Measurements from ENCODE around the gene HAND2. TPM values are rescaled to one million over a fixed set of nuclear protein-coding genes. Genes with fewer than 3 reads are reported as not detected.
A peak's percentile ranks its signal among the peaks of the same experiment; 100 is the strongest.

The HAND2 gene
- total RNA-seq, 2 experiments from 2014 or later, result not detected

GRCh38 chr4:173502282-173502681 is 27.7 kb downstream of the HAND2 start:
- TF ChIP-seq CTCF (IDR thresholded peaks at IDR 0.05), result no peak
- CTCF ChIA-PET, result interaction anchor here (1.7 to 1.8 kb wide), 2 partner anchors 8 to 36 kb away, joined by 5 to 8 read pairs; no protein-coding TSS in a partner anchor
- Mint-ChIP-seq H3K4me1 (ENCODE audit: low read depth) (peaks cover 18% of the 10 kb centered on the region), H3K9me3 (peaks cover 3% of the 10 kb centered on the region), H3K36me3 (ENCODE audit: low read depth) (peaks cover 11% of the 10 kb centered on the region), H3K27me3 (peaks cover 78% of the 10 kb centered on the region), H3K4me3 (no peak overlapping the region), H3K27ac (no peak overlapping the region)
- intact Hi-C loops (cut with micrococcal nuclease), result loop anchor here (10.0 kb wide), 2 partner anchors 253 to 653 kb away; no protein-coding TSS in a partner anchor
- DNase-seq (no peak), ATAC-seq (no peak)
- POLR2A ChIA-PET, result no interaction called here

- Mint-ChIP-seq H3K4me1 (ENCODE audit: low read depth) (peaks cover 17% of the 10 kb centered on the region), H3K27me3 (peaks cover 75% of the 10 kb centered on the region), H3K27ac (no peak overlapping the region), H3K4me3 (no peak overlapping the region), H3K9me3 (peaks cover 3% of the 10 kb centered on the region), H3K36me3 (ENCODE audit: low read depth) (peaks cover 11% of the 10 kb centered on the region)
- CTCF ChIA-PET, result no interaction called here
- ATAC-seq (no peak), DNase-seq (no peak)
- intact Hi-C loops (cut with micrococcal nuclease), result loop anchor here (10.0 kb wide), 2 partner anchors 253 to 653 kb away; no protein-coding TSS in a partner anchor
- POLR2A ChIA-PET, result no interaction called here
- no peak for TF ChIP-seq CTCF (IDR thresholded peaks at IDR 0.05)
These were observed 28.4 kb downstream of the HAND2 start for GRCh38 chr4:173501592-173502150.

- CTCF ChIA-PET, result no interaction called here
These were observed 29.0 kb downstream of the HAND2 start for GRCh38 chr4:173500841-173501591.

GRCh38 chr4:173499658-173500535 is 30.1 kb downstream of the HAND2 start:
- DNase-seq, result no peak
- CTCF ChIA-PET, result interaction anchor here (0.9 kb wide), 1 partner anchor 79 kb away, joined by 3 read pairs; no protein-coding TSS in a partner anchor
- ATAC-seq, result no peak
- Mint-ChIP-seq H3K9me3 (peaks cover 3% of the 10 kb centered on the region), H3K4me1 (ENCODE audit: low read depth) (peaks cover 11% of the 10 kb centered on the region), H3K27ac (no peak overlapping the region), H3K36me3 (ENCODE audit: low read depth) (peaks cover 11% of the 10 kb centered on the region), H3K27me3 (peaks cover 67% of the 10 kb centered on the region), H3K4me3 (no peak overlapping the region)
- TF ChIP-seq CTCF (IDR thresholded peaks at IDR 0.05), result no peak
- intact Hi-C loops (cut with micrococcal nuclease), result loop anchor here (10.0 kb wide), 3 partner anchors 185 to 655 kb away; no protein-coding TSS in a partner anchor
- POLR2A ChIA-PET, result no interaction called here

More at GRCh38 chr4:173500841-173501591, 29.0 kb downstream of the HAND2 start:
- intact Hi-C loops (cut with micrococcal nuclease), result loop anchor here (10.0 kb wide), 2 partner anchors 254 to 654 kb away; no protein-coding TSS in a partner anchor
- peaks cover 72% of the 10 kb centered on the region for H3K27me3 Mint-ChIP-seq
- H3K9me3 Mint-ChIP-seq, result peaks cover 3% of the 10 kb centered on the region
- no peak for ATAC-seq
- peaks cover 15% of the 10 kb centered on the region for H3K4me1 Mint-ChIP-seq (ENCODE audit: low read depth)
- no peak overlapping the region for H3K27ac Mint-ChIP-seq
- peak overlapping the region; percentile 24 for H3K4me3 Mint-ChIP-seq
- H3K36me3 Mint-ChIP-seq (ENCODE audit: low read depth), result peaks cover 11% of the 10 kb centered on the region
- DNase-seq, result no peak
- POLR2A ChIA-PET, result no interaction called here
- no peak for TF ChIP-seq CTCF (IDR thresholded peaks at IDR 0.05)
